Stimulated activated CD4-positive, alpha-beta T cell treated with anti-CD3 and anti-CD28 coated beads, Interleukin-15, amount 100 ng/mL, for 48 hours (primary cell): ENCODE results near the gene SPNS3.
A peak's percentile ranks its signal among the peaks of the same experiment; 100 is the strongest.

Experiments
- DNase-seq, 2 donors: peaks; one replicate each; pipeline ENCODE4 v3.0.0-alpha.2; 2020; ENCODE audit warnings: low read depth in 2 of 2

Gene SPNS3

GRCh38 chr17:4507361-4508111 lies 73.8 kb downstream of the SPNS3 start:
- no peak for DNase-seq

GRCh38 chr17:4508207-4508606 lies 74.5 kb downstream of the SPNS3 start:
- DNase-seq = no peak

GRCh38 chr17:4509401-4509800 lies 75.7 kb downstream of the SPNS3 start:
- DNase-seq = peak in 1 of 2 donors; percentile 15

GRCh38 chr17:4509923-4510617 lies 76.3 kb downstream of the SPNS3 start:
- no peak for DNase-seq

- DNase-seq = no peak
These were observed 76.8 kb downstream of the SPNS3 start for GRCh38 chr17:4510618-4510941.

- no peak for DNase-seq
These were observed 77.6 kb downstream of the SPNS3 start for GRCh38 chr17:4511199-4511932.

GRCh38 chr17:4512156-4513112 lies 78.7 kb downstream of the SPNS3 start:
- no peak for DNase-seq

GRCh38 chr17:4513113-4514032 lies 79.6 kb downstream of the SPNS3 start:
- DNase-seq = no peak

- DNase-seq = no peak
These were observed 80.5 kb downstream of the SPNS3 start for GRCh38 chr17:4514206-4514605.

- DNase-seq = no peak
These were observed 81.0 kb downstream of the SPNS3 start for GRCh38 chr17:4514779-4515178.

GRCh38 chr17:4515501-4515900 lies 81.8 kb downstream of the SPNS3 start:
- DNase-seq = no peak

- no peak for DNase-seq
These were observed 83.0 kb downstream of the SPNS3 start for GRCh38 chr17:4516735-4517134.

- DNase-seq = no peak
These were observed 85.2 kb downstream of the SPNS3 start for GRCh38 chr17:4518901-4519300.

GRCh38 chr17:4519361-4519788 lies 85.6 kb downstream of the SPNS3 start:
- no peak for DNase-seq

- no peak for DNase-seq
These were observed 86.5 kb downstream of the SPNS3 start for GRCh38 chr17:4520060-4520893.

GRCh38 chr17:4520894-4521600 lies 87.3 kb downstream of the SPNS3 start:
- no peak for DNase-seq

GRCh38 chr17:4522661-4523060 lies 88.9 kb downstream of the SPNS3 start:
- no peak for DNase-seq

GRCh38 chr17:4523946-4524345 lies 90.2 kb downstream of the SPNS3 start:
- no peak for DNase-seq
